Measurements from ENCODE around the gene NPAS1. TPM values are rescaled to one million over a fixed set of nuclear protein-coding genes. Genes with fewer than 3 reads are reported as not detected.

Gene NPAS1
- 5.8 TPM for total RNA-seq

- no peak for DNase-seq
Measured at GRCh38 chr19:47019431-47020041, at the start of gene NPAS1. NPAS1 (plus strand) TSS chr19:47019837; CDS start chr19:47021048, 1,211 bp downstream.

GRCh38 chr19:46970815-46971214, 48.8 kb upstream of the NPAS1 start:
- DNase-seq, result no peak

- DNase-seq, result no peak
Measured at GRCh38 chr19:46972311-46972710, 47.3 kb upstream of the NPAS1 start.

- no peak for DNase-seq
Measured at GRCh38 chr19:46974181-46974580, 45.5 kb upstream of the NPAS1 start.

GRCh38 chr19:46975011-46975924, 44.4 kb upstream of the NPAS1 start:
- DNase-seq, result no peak

- DNase-seq, result peak; percentile 76
Measured at GRCh38 chr19:46975925-46976782, 43.5 kb upstream of the NPAS1 start.

- no peak for DNase-seq
Measured at GRCh38 chr19:46976845-46977320, 42.8 kb upstream of the NPAS1 start.

- DNase-seq, result no peak
Measured at GRCh38 chr19:46977548-46977947, 42.1 kb upstream of the NPAS1 start.

- no peak for DNase-seq
Measured at GRCh38 chr19:46978171-46978869, 41.3 kb upstream of the NPAS1 start.

- DNase-seq, result no peak
Measured at GRCh38 chr19:46979126-46980105, 40.2 kb upstream of the NPAS1 start.

GRCh38 chr19:46980761-46981160, 38.9 kb upstream of the NPAS1 start:
- no peak for DNase-seq

GRCh38 chr19:46981286-46981945, 38.2 kb upstream of the NPAS1 start:
- no peak for DNase-seq

- no peak for DNase-seq
Measured at GRCh38 chr19:46983097-46983496, 36.5 kb upstream of the NPAS1 start.

- DNase-seq, result no peak
Measured at GRCh38 chr19:46984077-46985010, 35.3 kb upstream of the NPAS1 start.

- DNase-seq, result no peak
Measured at GRCh38 chr19:46985542-46986415, 33.9 kb upstream of the NPAS1 start.

GRCh38 chr19:46988614-46989230, 30.9 kb upstream of the NPAS1 start:
- DNase-seq, result no peak

- DNase-seq, result peak; percentile 64
Measured at GRCh38 chr19:46990991-46991676, 28.5 kb upstream of the NPAS1 start.
